ENCODE data around the gene ADAMTS3. TPM values are rescaled to one million over a fixed set of nuclear protein-coding genes. Genes with fewer than 3 reads are reported as not detected.

The ADAMTS3 gene
- total RNA-seq, 3 donors from 2014 or later, result 0.17 to 0.57 (median 0.41) TPM

- intact Hi-C loops (cut with DNase I, micrococcal nuclease), result no loop called here
- H3K4me3 ChIP-seq, result no peak overlapping the region
- no peaks in the 10 kb centered on the region for H3K36me3 ChIP-seq (ENCODE audit: low read depth)
- DNase-seq (no peak), ATAC-seq (no peak)
- H3K9me3 ChIP-seq, result no peaks in the 10 kb centered on the region
- no peak for TF ChIP-seq CTCF (IDR thresholded peaks at IDR 0.05)
- no peaks in the 10 kb centered on the region for H3K4me1 ChIP-seq (ENCODE audit: low read depth)
Measured at GRCh38 chr4:72408568-72408967, 160.5 kb downstream of the ADAMTS3 start.

GRCh38 chr4:72405417-72405816 is 163.6 kb downstream of the ADAMTS3 start:
- no peak overlapping the region for H3K4me3 ChIP-seq
- TF ChIP-seq CTCF (IDR thresholded peaks at IDR 0.05), result no peak
- no peaks in the 10 kb centered on the region for H3K36me3 ChIP-seq (ENCODE audit: low read depth)
- intact Hi-C loops (cut with DNase I, micrococcal nuclease), result no loop called here
- DNase-seq (no peak), ATAC-seq (no peak)
- H3K9me3 ChIP-seq, result no peaks in the 10 kb centered on the region
- H3K4me1 ChIP-seq (ENCODE audit: low read depth), result no peaks in the 10 kb centered on the region

DNA sequence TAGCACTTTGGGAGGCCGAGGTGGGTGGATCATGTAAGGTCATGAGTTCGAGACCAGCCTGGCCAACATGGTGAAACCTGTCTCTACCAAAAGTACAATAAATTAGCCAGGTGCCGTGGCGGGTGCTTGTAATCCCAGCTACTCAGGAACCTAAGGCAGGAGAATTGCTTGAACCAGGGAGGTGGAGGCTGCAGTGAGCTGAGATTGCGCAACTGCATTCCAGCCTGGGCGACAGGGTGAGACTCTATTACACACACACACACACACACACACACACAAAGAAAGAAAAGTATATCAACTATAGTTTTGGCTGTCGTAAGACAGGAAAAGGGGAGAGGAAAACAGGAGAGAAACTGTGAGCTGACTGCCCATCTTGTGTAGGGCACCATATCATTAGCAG is 171.7 kb downstream of the ADAMTS3 start:
- no peaks in the 10 kb centered on the region for H3K9me3 ChIP-seq
- intact Hi-C loops (cut with DNase I, micrococcal nuclease), result no loop called here
- DNase-seq (no peak), ATAC-seq (no peak)
- TF ChIP-seq CTCF (IDR thresholded peaks at IDR 0.05), result no peak
- H3K4me1 ChIP-seq (ENCODE audit: low read depth), result no peaks in the 10 kb centered on the region
- H3K4me3 ChIP-seq, result no peak overlapping the region
- H3K36me3 ChIP-seq (ENCODE audit: low read depth), result no peaks in the 10 kb centered on the region

DNA sequence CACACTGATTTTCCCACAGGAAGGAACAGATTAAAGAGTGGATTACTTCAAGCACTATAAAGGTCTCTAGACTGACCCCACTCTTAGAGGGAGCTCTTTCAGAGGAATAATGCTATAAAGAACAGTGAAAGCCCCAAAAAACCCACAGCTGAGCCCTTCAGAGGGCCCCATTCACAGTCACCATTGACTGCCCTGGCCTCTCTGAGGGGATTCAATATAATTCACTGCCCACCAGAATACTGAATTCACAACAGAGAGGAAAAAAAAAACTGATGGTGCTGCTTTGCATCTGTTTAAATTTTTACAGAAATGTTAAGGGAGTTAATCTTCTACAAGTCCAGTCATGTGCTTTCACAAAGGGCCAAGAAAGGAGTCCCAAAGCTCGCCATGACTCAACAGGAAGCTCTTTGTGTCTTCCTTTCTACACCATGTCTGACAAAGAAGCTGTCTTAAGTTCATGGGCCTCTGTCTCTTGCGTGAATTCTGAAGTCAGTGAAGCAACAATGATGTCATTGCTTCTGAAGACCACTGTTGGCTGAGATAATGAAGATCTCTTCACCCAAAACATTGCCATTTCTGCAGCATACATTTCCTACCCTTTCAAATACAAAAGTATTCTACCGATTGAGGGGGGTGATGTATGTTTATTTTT is 174.9 kb downstream of the ADAMTS3 start:
- H3K4me1 ChIP-seq (ENCODE audit: low read depth), result no peaks in the 10 kb centered on the region
- no peaks in the 10 kb centered on the region for H3K9me3 ChIP-seq
- ATAC-seq, result no peak
- H3K4me3 ChIP-seq, result no peak overlapping the region
- intact Hi-C loops (cut with DNase I, micrococcal nuclease), result no loop called here
- no peak for DNase-seq
- H3K36me3 ChIP-seq (ENCODE audit: low read depth), result no peaks in the 10 kb centered on the region
- no peak for TF ChIP-seq CTCF (IDR thresholded peaks at IDR 0.05)

DNA sequence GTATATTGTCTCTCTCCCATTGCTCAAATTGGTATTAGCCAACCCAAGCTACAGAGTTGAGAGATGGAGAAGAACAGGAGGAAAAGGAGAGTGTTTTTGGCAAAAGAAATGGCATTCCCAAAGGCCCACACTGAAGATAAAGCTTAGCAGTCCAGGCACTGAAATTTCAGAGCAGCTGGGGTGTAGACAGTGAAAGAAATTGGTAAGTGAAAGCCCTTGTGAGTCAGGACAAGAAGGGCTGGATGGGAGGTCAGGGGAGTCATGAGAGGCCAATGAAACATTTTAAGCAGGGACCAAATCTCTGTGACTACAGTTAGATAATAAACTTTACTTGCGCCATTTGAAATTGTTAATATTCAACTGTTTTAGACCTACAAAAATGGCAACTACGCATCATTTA is 177.7 kb downstream of the ADAMTS3 start:
- no peak for TF ChIP-seq CTCF (IDR thresholded peaks at IDR 0.05)
- intact Hi-C loops (cut with DNase I, micrococcal nuclease), result no loop called here

DNA sequence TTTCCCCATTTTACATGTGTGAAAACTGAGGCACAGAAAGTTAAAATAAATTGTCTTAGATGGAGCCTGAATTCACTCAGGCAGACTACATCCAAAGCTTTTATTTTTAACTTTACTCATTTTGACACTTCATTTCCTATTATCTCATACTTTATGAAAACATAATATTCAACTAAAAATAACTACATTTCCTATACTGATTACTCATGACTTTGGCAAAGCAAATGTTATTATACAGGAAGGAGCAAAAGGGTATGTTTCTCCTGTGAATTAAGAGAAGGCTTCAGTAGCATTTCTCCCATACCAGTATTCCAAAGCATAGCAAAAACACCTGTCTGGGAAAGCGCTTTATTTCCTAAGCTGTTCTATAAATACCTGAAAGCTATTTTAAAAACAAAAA is 178.6 kb downstream of the ADAMTS3 start:
- Histone ChIP-seq H3K4me3 (no peak overlapping the region), H3K9me3 (no peaks in the 10 kb centered on the region), H3K4me1 (ENCODE audit: low read depth) (no peaks in the 10 kb centered on the region), H3K36me3 (ENCODE audit: low read depth) (no peaks in the 10 kb centered on the region)
- intact Hi-C loops (cut with DNase I, micrococcal nuclease), result no loop called here
- ATAC-seq, result no peak
- DNase-seq, result no peak
- no peak for TF ChIP-seq CTCF (IDR thresholded peaks at IDR 0.05)

More for the DNA sequence above, 177.7 kb downstream of the ADAMTS3 start:
- DNase-seq (no peak), ATAC-seq (no peak)
- no peaks in the 10 kb centered on the region for H3K36me3 ChIP-seq (ENCODE audit: low read depth)
- H3K4me3 ChIP-seq, result no peak overlapping the region
- H3K9me3 ChIP-seq, result no peaks in the 10 kb centered on the region
- no peaks in the 10 kb centered on the region for H3K4me1 ChIP-seq (ENCODE audit: low read depth)
